Measurements from ENCODE around the gene DUSP5. TPM values are rescaled to one million over a fixed set of nuclear protein-coding genes. Genes with fewer than 3 reads are reported as not detected.
"Not testable (repeated sequence)": the region's sequence is repeated elsewhere in the genome, so short reads cannot be mapped to it uniquely, and the experiment has no call there.

DUSP5 gene
- total and polyA plus RNA-seq, 2 experiments from 2014 or later: 49.6 to 60.7 TPM

GRCh38 chr10:110461088-110461487 lies 36.6 kb upstream of the DUSP5 start:
- Histone ChIP-seq H3K4me2 (no peak overlapping the region), H3K9me2 (replicated peaks; ENCODE audit: insufficient read depth) (no peaks in the 10 kb centered on the region)

GRCh38 chr10:110461530-110461929 lies 36.2 kb upstream of the DUSP5 start:
- Histone ChIP-seq H3K27me3 (no peaks in the 10 kb centered on the region), H3K79me2 (no peaks in the 10 kb centered on the region), H3K9me3 (ENCODE audit: low read depth) (no peaks in the 10 kb centered on the region), H3K36me3 (replicated peaks; ENCODE audit: insufficient read depth, low read depth) (no peaks in the 10 kb centered on the region), H3K4me3 (no peak overlapping the region), H3K27ac (no peak overlapping the region), H3K4me2 (no peak overlapping the region), H3K4me1 (ENCODE audit: insufficient read depth) (no peaks in the 10 kb centered on the region), H4K20me1 (ENCODE audit: insufficient read depth, poor library complexity, severe bottlenecking) (no peaks in the 10 kb centered on the region), H2AFZ (no peak overlapping the region), H3K9me2 (replicated peaks; ENCODE audit: insufficient read depth) (no peaks in the 10 kb centered on the region)
- WGBS (ENCODE audit: low lambda C conversion rate, missing lambda C conversion rate): 75% methylated on average over 2 of the region's 2 CpGs
- TF ChIP-seq EZH2 (IDR thresholded peaks at IDR 0.05; ENCODE audit: borderline replicate concordance): no peak
- TF ChIP-seq CTCF (IDR thresholded peaks at IDR 0.05; ENCODE audit: poor library complexity): no peak
- TF ChIP-seq EZH2phosphoT487 (IDR thresholded peaks at IDR 0.05; ENCODE audit: low read depth, severe bottlenecking, unreplicated experiment): no peak
- no peak for DNase-seq (ENCODE audit: low spot score)

More at GRCh38 chr10:110461088-110461487, 36.6 kb upstream of the DUSP5 start:
- Histone ChIP-seq H3K4me1 (ENCODE audit: insufficient read depth) (no peaks in the 10 kb centered on the region), H4K20me1 (ENCODE audit: insufficient read depth, poor library complexity, severe bottlenecking) (no peaks in the 10 kb centered on the region), H3K27me3 (no peaks in the 10 kb centered on the region), H3K36me3 (replicated peaks; ENCODE audit: insufficient read depth, low read depth) (no peaks in the 10 kb centered on the region), H3K79me2 (no peaks in the 10 kb centered on the region), H3K4me3 (no peak overlapping the region), H2AFZ (no peak overlapping the region), H3K9me3 (ENCODE audit: low read depth) (no peaks in the 10 kb centered on the region), H3K27ac (no peak overlapping the region)
- 84% methylated on average over 7 of the region's 7 CpGs for WGBS (ENCODE audit: low lambda C conversion rate, missing lambda C conversion rate)
- DNase-seq (ENCODE audit: low spot score): no peak
- TF ChIP-seq EZH2 (IDR thresholded peaks at IDR 0.05; ENCODE audit: borderline replicate concordance): no peak
- TF ChIP-seq CTCF (IDR thresholded peaks at IDR 0.05; ENCODE audit: poor library complexity): no peak
- TF ChIP-seq EZH2phosphoT487 (IDR thresholded peaks at IDR 0.05; ENCODE audit: low read depth, severe bottlenecking, unreplicated experiment): no peak

GRCh38 chr10:110462166-110463095 lies 35.3 kb upstream of the DUSP5 start:
- 83% methylated on average over 19 of the region's 19 CpGs for WGBS (ENCODE audit: low lambda C conversion rate, missing lambda C conversion rate)
- Histone ChIP-seq H3K9me3 (ENCODE audit: low read depth) (no peaks in the 10 kb centered on the region), H3K27me3 (no peaks in the 10 kb centered on the region), H3K4me2 (no peak overlapping the region), H2AFZ (no peak overlapping the region), H3K9me2 (replicated peaks; ENCODE audit: insufficient read depth) (no peaks in the 10 kb centered on the region), H3K4me1 (ENCODE audit: insufficient read depth) (no peaks in the 10 kb centered on the region), H3K79me2 (no peaks in the 10 kb centered on the region), H3K4me3 (no peak overlapping the region), H4K20me1 (ENCODE audit: insufficient read depth, poor library complexity, severe bottlenecking) (no peaks in the 10 kb centered on the region), H3K36me3 (replicated peaks; ENCODE audit: insufficient read depth, low read depth) (no peaks in the 10 kb centered on the region), H3K27ac (no peak overlapping the region)
- DNase-seq (ENCODE audit: low spot score): no peak
- no peak for TF ChIP-seq EZH2phosphoT487 (IDR thresholded peaks at IDR 0.05; ENCODE audit: low read depth, severe bottlenecking, unreplicated experiment)
- TF ChIP-seq CTCF (IDR thresholded peaks at IDR 0.05; ENCODE audit: poor library complexity): no peak
- no peak for TF ChIP-seq EZH2 (IDR thresholded peaks at IDR 0.05; ENCODE audit: borderline replicate concordance)

GRCh38 chr10:110468258-110468657 lies 29.4 kb upstream of the DUSP5 start:
- not testable (repeated sequence) for H3K4me1 ChIP-seq (ENCODE audit: insufficient read depth); H3K27ac ChIP-seq; H3K9me2 ChIP-seq (replicated peaks; ENCODE audit: insufficient read depth); DNase-seq (ENCODE audit: low spot score); H3K9me3 ChIP-seq (ENCODE audit: low read depth); H2AFZ ChIP-seq; H3K36me3 ChIP-seq (replicated peaks; ENCODE audit: insufficient read depth, low read depth); H3K4me2 ChIP-seq; H4K20me1 ChIP-seq (ENCODE audit: insufficient read depth, poor library complexity, severe bottlenecking); H3K27me3 ChIP-seq; H3K79me2 ChIP-seq; H3K4me3 ChIP-seq
- 100% methylated on average over 2 of the region's 2 CpGs for WGBS (ENCODE audit: low lambda C conversion rate, missing lambda C conversion rate)

GRCh38 chr10:110470541-110470940 lies 27.2 kb upstream of the DUSP5 start:
- H3K9me3 ChIP-seq (ENCODE audit: low read depth); H3K4me3 ChIP-seq; H3K27me3 ChIP-seq; H3K4me2 ChIP-seq; H3K79me2 ChIP-seq; H3K4me1 ChIP-seq (ENCODE audit: insufficient read depth); H3K36me3 ChIP-seq (replicated peaks; ENCODE audit: insufficient read depth, low read depth); H3K9me2 ChIP-seq (replicated peaks; ENCODE audit: insufficient read depth); DNase-seq (ENCODE audit: low spot score); H2AFZ ChIP-seq; H3K27ac ChIP-seq; H4K20me1 ChIP-seq (ENCODE audit: insufficient read depth, poor library complexity, severe bottlenecking): not testable (repeated sequence)
- WGBS (ENCODE audit: low lambda C conversion rate, missing lambda C conversion rate): 86% methylated on average over 10 of the region's 10 CpGs
